Measurements from ENCODE around the gene PRH2.

Gene PRH2

DNA sequence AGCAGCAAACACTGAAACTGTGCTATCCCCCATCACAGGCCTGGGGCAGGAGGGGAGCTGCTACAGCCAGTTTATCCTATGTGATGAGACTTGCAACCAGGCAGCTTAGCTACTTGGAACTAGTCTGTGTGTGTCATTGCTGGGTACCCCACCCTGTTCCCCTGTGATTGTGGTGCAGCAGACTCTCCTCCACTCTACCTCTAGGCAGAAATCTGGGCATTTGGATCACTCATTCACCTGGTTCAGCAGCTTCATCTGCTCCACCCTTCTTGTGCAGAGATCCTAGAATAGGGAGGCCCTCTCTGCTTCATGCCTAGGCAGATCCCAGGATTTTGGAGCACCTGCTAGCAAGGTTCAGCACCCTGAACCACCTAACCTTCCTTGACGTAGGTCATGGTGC is 28.5 kb upstream of the PRH2 start:
- TF ChIP-seq, protein P1, sequence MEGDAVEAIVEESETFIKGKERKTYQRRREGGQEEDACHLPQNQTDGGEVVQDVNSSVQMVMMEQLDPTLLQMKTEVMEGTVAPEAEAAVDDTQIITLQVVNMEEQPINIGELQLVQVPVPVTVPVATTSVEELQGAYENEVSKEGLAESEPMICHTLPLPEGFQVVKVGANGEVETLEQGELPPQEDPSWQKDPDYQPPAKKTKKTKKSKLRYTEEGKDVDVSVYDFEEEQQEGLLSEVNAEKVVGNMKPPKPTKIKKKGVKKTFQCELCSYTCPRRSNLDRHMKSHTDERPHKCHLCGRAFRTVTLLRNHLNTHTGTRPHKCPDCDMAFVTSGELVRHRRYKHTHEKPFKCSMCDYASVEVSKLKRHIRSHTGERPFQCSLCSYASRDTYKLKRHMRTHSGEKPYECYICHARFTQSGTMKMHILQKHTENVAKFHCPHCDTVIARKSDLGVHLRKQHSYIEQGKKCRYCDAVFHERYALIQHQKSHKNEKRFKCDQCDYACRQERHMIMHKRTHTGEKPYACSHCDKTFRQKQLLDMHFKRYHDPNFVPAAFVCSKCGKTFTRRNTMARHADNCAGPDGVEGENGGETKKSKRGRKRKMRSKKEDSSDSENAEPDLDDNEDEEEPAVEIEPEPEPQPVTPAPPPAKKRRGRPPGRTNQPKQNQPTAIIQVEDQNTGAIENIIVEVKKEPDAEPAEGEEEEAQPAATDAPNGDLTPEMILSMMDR (IDR thresholded peaks at IDR 0.05; ENCODE audit: insufficient read depth, low read length, poor library complexity, severe bottlenecking): no peak
- Histone ChIP-seq H3K4me3 (replicated peaks; ENCODE audit: low read depth, low read length) (no peak overlapping the region), H3K27me3 (replicated peaks; ENCODE audit: control insufficient read depth, insufficient read depth, low read length) (no peaks in the 10 kb centered on the region), H3K36me3 (ENCODE audit: control insufficient read depth, insufficient read depth, low read length) (no peaks in the 10 kb centered on the region)
- DNase-seq (ENCODE audit: extremely low read depth, insufficient read length): no peak

DNA sequence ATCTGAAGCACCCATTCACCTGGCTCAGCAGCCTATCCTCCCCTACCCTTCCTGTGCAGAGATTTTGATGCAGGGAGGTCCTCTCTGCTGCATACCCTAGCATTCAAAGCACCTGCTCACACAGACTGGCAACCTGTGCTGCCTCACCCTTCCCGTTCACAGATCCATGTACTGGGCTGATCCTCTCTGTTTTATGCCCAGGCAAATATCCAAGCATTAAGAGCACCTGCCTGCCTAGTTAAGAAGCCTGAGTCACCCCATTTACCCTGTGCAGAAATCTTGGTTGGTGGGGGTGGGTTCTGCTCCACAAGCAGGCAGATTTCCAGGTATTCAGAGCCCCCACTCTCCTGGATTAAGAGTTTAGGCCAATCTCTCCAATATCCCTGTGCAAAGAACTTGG is 28.1 kb upstream of the PRH2 start:
- no peak overlapping the region for H3K4me3 ChIP-seq (replicated peaks; ENCODE audit: low read depth, low read length)
- no peaks in the 10 kb centered on the region for H3K36me3 ChIP-seq (ENCODE audit: control insufficient read depth, insufficient read depth, low read length)
- DNase-seq (ENCODE audit: extremely low read depth, insufficient read length): no peak
- no peaks in the 10 kb centered on the region for H3K27me3 ChIP-seq (replicated peaks; ENCODE audit: control insufficient read depth, insufficient read depth, low read length)
- TF ChIP-seq, protein P1 (IDR thresholded peaks at IDR 0.05; ENCODE audit: insufficient read depth, low read length, poor library complexity, severe bottlenecking): no peak

DNA sequence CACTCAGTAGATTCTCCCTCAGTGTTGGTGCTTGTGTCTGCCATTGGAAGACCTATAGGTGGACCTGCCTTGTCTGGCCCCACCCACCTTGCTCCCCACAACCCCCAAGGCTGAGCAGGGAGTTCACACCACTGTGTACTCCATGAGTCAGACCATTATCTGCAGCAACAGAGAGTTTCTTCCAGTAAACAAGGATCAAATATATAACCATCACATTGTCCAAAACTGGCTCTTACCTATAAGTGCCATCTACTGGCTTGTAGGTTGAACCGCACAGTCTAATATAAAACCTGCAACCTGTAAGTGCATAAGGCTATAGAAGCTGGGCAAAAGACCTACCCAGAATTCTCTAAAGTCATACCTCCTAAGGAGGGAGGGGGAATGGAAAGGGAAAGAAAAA is 27.6 kb upstream of the PRH2 start:
- Histone ChIP-seq H3K36me3 (ENCODE audit: control insufficient read depth, insufficient read depth, low read length) (no peaks in the 10 kb centered on the region), H3K4me3 (replicated peaks; ENCODE audit: low read depth, low read length) (no peak overlapping the region), H3K27me3 (replicated peaks; ENCODE audit: control insufficient read depth, insufficient read depth, low read length) (no peaks in the 10 kb centered on the region)
- no peak for DNase-seq (ENCODE audit: extremely low read depth, insufficient read length)
- TF ChIP-seq, protein P1 (IDR thresholded peaks at IDR 0.05; ENCODE audit: insufficient read depth, low read length, poor library complexity, severe bottlenecking): no peak

DNA sequence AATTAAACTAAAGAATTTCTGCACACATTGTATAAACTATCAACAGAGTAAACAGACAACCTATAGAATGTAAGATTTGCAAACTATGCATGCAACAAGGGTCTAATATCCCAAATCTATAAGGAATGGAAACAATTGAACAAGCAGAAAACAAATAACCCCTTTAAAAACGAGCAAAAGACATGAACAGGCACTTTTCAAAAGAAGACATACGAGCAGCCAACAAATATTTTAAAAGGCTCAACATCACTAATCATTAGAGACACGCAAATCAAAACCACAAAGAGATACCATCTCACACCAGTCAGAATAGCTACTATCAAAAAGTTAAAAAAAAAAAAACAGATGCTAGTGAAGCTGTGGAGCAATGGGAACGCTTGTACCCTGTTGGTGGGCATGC is 24.4 kb upstream of the PRH2 start:
- Histone ChIP-seq H3K36me3 (ENCODE audit: control insufficient read depth, insufficient read depth, low read length) (no peaks in the 10 kb centered on the region), H3K4me3 (replicated peaks; ENCODE audit: low read depth, low read length) (no peak overlapping the region), H3K27me3 (replicated peaks; ENCODE audit: control insufficient read depth, insufficient read depth, low read length) (no peaks in the 10 kb centered on the region)
- TF ChIP-seq, protein P1 (IDR thresholded peaks at IDR 0.05; ENCODE audit: insufficient read depth, low read length, poor library complexity, severe bottlenecking): no peak
- DNase-seq (ENCODE audit: extremely low read depth, insufficient read length): no peak

DNA sequence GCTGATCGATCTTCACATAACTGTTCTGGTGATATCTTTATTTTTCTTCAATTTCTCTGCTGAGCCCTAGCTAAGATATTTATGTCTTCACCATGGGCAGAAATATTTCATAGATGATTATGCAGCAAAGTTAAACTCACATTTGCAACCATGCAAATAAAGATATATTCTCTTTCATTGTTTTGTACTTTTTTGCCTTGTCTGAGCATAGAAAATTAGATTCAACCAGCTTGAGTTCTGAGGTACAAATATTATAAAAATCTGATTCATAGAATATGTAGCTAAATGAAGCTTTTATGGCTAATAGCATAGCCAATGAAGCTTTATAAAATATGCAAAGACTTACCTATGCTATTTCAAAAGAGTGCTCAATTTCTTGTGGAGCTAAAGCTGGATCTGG is 19.6 kb upstream of the PRH2 start, which contains the start of gene TAS2R13:
TAS2R13 (minus strand) TSS at position 101 of the 400 bp plus-strand sequence. CDS start 264 bp downstream, outside the sequence.
- TF ChIP-seq, protein P1 (IDR thresholded peaks at IDR 0.05; ENCODE audit: insufficient read depth, low read length, poor library complexity, severe bottlenecking): no peak
- H3K27me3 ChIP-seq (replicated peaks; ENCODE audit: control insufficient read depth, insufficient read depth, low read length): no peaks in the 10 kb centered on the region
- no peak within 1 kb of the TSS for H3K4me3 ChIP-seq (replicated peaks; ENCODE audit: low read depth, low read length)
- DNase-seq (ENCODE audit: extremely low read depth, insufficient read length): no peak
- no peaks in the 10 kb centered on the region for H3K36me3 ChIP-seq (ENCODE audit: control insufficient read depth, insufficient read depth, low read length)

DNA sequence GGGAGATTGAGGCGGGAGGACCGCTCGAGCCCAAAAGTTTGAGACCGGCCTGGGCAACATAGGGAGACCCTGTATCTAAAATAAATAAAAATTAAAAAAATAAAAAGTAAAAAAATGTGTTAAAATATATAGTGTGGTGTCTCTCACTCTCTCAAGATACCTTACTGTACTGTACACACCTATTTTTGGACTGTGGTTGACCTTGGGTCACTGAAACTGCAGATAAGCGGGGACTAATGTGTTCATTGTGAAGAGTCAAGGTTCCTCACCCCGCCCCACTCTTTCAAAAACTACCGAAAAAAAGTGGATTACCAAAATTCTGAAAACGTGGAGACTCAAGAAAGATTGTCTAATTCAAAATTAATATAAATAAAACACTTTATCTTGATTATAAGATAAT is 18.7 kb upstream of the PRH2 start:
- no peak for DNase-seq (ENCODE audit: extremely low read depth, insufficient read length)
- Histone ChIP-seq H3K4me3 (replicated peaks; ENCODE audit: low read depth, low read length) (no peak overlapping the region), H3K36me3 (ENCODE audit: control insufficient read depth, insufficient read depth, low read length) (no peaks in the 10 kb centered on the region), H3K27me3 (replicated peaks; ENCODE audit: control insufficient read depth, insufficient read depth, low read length) (no peaks in the 10 kb centered on the region)
- TF ChIP-seq, protein P1 (IDR thresholded peaks at IDR 0.05; ENCODE audit: insufficient read depth, low read length, poor library complexity, severe bottlenecking): no peak
